Measurements from ENCODE around the gene IL25.

The IL25 gene

DNA sequence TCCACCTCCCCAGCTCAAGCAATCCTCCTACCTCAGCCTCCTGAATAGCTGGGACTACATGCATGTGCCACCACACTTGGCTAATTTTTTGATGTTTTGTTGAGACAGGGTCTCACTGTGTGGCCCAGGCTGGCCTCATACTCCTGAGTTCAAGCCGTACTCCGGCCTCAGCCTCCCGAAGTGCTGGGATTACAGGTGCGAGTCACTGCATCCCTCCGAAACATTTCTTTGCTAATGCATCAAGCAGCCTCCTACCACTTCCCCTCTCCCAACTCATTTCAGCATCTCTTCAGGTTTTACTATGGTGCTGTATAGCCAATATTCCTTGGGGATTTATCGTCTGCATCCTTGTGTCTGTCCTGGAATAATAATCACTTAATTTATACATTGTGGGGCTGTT, 17.6 kb upstream of the IL25 start:
- FAIRE-seq = no peak

GRCh38 chr14:23355871-23356435, 16.7 kb upstream of the IL25 start:
- no peak for FAIRE-seq

DNA sequence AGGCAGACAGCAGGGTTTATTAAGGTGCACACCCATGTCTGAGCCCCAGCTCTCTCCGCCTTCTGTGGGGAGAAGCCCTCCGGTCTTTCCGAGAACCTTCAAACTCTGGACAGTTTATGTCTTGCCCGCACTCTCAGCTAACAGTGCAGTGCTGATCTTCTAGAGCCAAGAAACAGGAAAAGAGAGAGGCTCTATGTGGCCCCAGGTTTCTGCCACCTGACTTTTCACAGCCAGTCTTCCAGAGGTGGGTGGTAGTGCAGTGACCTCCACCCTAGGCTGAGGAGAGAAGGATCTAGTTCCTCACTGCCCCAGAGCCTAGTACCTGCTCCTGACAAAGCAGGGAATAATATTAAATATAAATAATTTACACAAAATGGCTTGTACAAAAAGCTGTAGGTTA, 15.9 kb upstream of the IL25 start:
- FAIRE-seq = no peak

DNA sequence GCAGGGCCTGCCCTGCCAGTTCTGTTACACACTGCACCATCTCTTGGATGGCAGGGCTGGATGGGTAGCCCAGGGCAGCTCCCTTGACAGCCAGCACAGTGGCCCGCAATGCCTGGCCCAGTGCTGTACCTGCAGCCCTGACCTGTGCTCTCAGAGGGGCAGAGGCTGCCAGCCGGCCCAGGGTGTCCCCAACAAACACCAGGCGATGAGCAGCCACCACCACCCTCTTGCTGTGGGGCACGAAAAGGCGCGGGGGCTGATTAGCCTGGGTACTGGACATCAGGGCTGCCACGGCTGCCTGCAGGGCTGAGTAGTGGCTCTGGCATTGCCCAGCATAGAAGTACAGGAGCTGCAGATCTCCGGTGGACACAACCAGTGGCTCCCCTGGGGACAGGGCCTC, 15.3 kb upstream of the IL25 start:
- FAIRE-seq = no peak

DNA sequence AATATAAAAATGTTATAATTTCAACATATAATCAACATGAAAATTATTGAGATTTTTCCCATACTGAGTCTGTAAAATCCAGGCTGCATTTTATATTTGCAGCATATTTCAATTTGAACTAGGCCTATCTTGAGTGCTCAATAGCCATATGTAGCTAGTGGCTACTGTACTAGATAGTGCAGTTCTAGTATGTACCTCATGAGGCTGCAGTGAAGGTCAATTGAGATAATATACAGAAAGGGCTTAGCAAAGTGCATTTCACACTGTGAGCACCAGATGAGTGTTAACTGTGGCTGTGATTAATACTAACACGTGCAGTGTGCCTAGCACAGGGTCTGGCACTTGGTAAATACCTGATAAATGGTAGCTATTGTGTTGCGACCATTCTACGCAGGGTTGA, 14.6 kb upstream of the IL25 start:
- no peak for FAIRE-seq

DNA sequence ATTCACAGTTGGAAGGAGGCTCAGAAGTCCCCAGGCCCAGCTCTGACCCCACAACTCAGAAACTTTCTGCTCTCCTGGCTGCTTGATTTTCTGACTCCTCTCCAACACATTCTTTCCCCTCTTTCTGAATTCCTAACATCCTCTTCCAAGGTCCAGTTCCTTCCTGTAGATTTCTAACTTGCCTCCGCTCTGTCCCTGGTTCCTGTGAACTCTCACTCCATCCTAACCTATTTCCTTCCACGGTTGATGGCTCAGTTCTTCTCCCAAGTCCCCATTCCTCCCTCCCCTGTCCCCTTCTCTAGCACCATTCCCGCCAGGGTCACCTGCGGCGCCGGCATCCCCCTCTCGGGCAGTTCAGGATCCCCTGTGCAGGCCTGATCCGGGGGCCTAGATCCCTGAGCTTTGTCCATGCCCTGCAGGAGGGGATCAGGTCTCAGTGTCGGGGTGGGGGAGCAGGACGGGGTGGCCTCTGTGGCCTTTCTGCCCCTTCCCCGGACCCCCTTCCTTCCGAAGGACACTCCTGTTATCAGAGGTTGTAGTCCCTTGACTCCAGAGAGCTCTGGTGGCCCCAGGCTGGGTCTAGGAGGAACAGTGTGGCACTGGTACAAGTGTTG, 13.9 kb upstream of the IL25 start:
- FAIRE-seq = no peak

GRCh38 chr14:23359167-23359626, 13.4 kb upstream of the IL25 start:
- no peak for FAIRE-seq

DNA sequence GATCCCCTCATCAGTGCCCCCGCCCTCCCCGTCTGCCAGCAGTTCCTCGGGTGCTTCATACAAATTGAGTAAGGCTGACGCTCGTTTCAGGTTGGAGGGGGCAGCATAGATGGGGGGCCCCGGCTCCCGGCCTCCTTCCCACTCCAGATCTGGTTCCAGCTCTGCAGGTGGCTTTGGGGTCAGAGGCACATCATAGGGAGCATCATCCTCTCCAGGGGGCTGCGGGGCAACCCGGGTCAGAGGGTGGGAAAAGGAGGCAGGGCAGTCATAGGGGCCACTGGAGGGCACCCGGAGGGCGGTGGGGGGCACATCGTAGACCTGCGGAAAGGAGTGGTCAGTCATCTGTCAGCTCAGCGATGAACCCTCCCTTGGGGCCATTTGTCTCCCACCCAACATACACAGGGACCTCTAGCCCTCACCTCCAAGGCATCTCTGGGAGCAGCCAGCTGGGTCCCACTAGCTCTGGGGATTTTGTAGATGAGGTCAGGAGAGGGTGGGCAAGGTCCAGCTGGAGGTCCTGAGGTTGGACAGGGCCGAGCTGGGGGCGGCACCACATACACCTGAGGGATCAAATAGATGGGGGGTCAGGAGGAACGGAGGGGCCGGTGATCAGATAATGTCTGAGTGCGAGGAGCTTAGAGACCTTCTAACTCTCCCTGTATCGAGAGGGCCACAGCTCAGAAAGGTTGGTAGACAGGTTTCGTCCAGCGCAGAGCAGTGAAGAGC, 12.7 kb upstream of the IL25 start:
- FAIRE-seq = no peak

DNA sequence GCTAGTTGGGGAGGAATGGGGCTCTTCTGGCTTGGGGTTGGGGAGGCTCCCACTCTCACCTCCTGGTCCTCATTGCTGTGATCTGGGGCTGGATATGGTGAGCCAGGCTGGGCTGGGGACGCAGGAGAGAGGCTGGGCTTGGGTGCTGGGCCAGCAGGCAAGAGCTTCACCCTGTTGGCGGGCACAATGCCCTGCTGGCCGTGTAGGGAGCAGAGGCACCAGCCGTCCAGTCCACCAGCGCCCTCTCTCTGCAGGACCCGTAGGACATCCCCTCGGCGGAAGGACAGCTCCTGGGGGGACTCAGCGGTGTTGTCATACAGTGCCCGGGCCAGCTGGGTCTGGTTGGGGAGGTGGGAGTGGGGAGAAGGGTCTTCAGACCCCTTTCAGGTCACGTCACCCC, 12.1 kb upstream of the IL25 start:
- FAIRE-seq = no peak

DNA sequence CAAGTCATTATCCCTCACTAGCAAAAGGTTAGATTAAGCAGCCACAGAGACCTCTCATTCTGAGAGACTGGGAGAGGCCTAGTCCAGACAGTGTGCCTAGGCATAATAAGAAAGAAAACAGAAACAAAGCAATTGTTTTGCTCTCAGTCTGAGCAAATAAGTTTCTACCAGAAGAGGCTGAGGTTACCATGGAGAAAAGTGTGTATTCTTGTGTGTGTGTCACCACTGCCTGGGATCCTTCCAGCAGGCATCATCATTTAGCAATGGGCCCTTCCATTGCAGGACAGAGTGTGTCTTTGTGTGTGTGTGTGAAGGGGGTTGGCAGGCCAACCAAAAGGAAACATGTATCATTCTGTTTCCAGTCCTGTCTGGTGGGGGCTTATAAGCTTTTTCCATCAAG, 11.3 kb upstream of the IL25 start:
- no peak for FAIRE-seq

DNA sequence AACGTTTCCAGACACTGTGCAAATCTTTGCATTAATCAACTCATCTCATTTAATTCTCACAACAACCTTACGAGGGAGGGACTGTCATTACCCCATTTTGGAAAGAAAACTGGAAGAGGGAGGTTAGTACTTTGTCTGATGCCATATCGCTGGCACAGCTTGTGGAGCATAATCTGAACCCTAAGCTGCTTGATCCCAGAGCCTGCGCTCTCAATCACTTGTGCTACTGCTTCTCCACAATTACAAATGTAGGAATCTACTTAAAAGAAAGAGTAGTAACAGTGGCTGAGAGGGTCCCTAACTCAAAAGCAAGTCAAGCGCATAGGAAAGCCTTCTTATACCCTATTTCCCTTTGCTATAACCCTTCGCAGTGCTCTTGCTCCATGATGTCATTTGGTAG, 10.8 kb upstream of the IL25 start:
- no peak for FAIRE-seq

- no peak for FAIRE-seq
Observed at GRCh38 chr14:23362200-23362599, 10.4 kb upstream of the IL25 start.

GRCh38 chr14:23364164-23365035, 8.2 kb upstream of the IL25 start:
- FAIRE-seq = no peak

DNA sequence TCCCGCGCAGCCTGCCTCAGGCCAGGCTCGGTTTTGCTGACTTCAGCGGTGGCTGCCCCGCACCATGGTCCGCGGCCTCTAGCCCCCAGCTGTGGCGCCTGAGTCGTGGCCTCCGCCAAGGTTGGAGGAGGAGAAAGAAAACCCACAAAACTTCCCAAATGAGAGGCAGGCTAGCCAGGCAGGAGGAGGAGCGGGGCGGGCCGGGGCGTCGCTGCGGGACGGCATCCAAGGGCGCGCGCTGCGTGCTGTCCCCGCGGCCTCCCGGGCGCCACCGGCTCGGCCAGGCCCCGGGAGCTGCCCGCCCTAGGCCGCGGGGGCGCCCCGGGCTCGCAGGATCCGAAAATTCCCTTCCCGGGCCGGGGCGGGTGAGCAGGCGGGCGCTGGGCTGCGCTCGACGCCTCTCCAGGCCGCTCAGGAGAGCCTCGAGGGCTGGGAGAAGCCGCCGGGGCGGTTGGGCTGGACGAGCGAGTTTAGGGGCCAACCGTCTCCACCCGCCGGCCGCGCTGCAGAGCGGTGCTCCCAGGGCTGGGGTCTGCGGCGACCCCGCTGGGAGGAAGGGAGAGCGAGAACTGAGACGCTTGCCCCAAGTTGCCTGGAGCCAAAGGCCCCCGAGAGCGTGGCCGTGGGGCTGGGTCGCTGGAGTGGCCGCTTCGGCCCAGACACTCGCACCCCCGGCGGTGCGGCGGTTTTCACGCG, 7.4 kb upstream of the IL25 start, which contains the start of gene EFS:
Gene EFS (minus strand): TSS at position 137 of the 696 bp plus-strand sequence. CDS start 147 bp downstream, outside the sequence.
- FAIRE-seq = no peak

GRCh38 chr14:23365732-23366425, 6.7 kb upstream of the IL25 start:
- no peak for FAIRE-seq

GRCh38 chr14:23366426-23366921, 6.1 kb upstream of the IL25 start:
- no peak for FAIRE-seq

GRCh38 chr14:23370221-23370620, 2.4 kb upstream of the IL25 start:
- FAIRE-seq = no peak

DNA sequence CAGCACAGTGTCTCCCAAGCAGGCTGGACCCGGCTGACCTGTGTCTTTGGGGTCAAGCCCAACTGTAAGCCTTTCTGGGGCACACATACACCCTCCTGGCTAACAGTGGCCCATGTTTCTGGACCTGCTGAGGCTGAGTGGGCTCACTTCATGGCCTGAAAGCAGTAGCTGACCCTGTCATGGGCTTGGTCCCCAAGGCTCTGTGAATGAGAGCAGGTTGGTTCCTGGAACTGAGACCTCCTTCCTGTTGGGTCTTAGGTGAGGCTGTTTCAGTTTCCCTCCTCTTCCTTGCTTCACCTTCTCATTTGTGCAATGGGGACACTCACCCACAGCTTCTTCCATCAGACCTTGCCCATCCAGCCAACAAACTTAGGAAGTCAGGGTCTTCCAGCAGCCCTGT, 744 bp upstream of the IL25 start:
- no peak for FAIRE-seq

GRCh38 chr14:23373041-23373440, 432 bp downstream of the IL25 start:
- no peak for FAIRE-seq

DNA sequence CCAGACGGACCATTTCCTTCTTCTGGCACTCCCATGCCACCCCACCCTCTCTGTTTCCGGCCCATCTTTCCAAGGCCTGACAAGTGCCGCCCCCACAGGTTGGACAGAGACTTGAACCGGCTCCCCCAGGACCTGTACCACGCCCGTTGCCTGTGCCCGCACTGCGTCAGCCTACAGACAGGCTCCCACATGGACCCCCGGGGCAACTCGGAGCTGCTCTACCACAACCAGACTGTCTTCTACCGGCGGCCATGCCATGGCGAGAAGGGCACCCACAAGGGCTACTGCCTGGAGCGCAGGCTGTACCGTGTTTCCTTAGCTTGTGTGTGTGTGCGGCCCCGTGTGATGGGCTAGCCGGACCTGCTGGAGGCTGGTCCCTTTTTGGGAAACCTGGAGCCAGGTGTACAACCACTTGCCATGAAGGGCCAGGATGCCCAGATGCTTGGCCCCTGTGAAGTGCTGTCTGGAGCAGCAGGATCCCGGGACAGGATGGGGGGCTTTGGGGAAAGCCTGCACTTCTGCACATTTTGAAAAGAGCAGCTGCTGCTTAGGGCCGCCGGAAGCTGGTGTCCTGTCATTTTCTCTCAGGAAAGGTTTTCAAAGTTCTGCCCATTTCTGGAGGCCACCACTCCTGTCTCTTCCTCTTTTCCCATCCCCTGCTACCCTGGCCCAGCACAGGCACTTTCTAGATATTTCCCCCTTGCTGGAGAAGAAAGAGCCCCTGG, 3.1 kb downstream of the IL25 start:
- no peak for FAIRE-seq

Data from endometrium (tissue), 2 donors.